ENCODE measurements around the gene TMC3.

TMC3 gene

GRCh38 chr15:81322676-81323253 lies 51.2 kb downstream of the TMC3 start:
- DNase-seq (ENCODE audit: low read depth) = no peak

GRCh38 chr15:81321667-81322066 lies 52.3 kb downstream of the TMC3 start:
- no peak for DNase-seq (ENCODE audit: low read depth)

GRCh38 chr15:81317642-81318017 lies 56.4 kb downstream of the TMC3 start:
- no peak for DNase-seq (ENCODE audit: low read depth)

GRCh38 chr15:81316267-81316666 lies 57.7 kb downstream of the TMC3 start:
- DNase-seq (ENCODE audit: low read depth) = no peak

- DNase-seq (ENCODE audit: low read depth) = no peak
These were observed 58.4 kb downstream of the TMC3 start for GRCh38 chr15:81315452-81316175.

GRCh38 chr15:81314378-81314777 lies 59.6 kb downstream of the TMC3 start:
- DNase-seq (ENCODE audit: low read depth) = no peak

GRCh38 chr15:81313686-81314085 lies 60.3 kb downstream of the TMC3 start:
- no peak for DNase-seq (ENCODE audit: low read depth)

GRCh38 chr15:81312790-81313543 lies 61.0 kb downstream of the TMC3 start:
- peak; percentile 95 for DNase-seq (ENCODE audit: low read depth)

- DNase-seq (ENCODE audit: low read depth) = no peak
These were observed 62.1 kb downstream of the TMC3 start for GRCh38 chr15:81311752-81312464.

GRCh38 chr15:81310480-81310879 lies 63.5 kb downstream of the TMC3 start:
- no peak for DNase-seq (ENCODE audit: low read depth)

- DNase-seq (ENCODE audit: low read depth) = no peak
These were observed 64.2 kb downstream of the TMC3 start for GRCh38 chr15:81309647-81310450.

GRCh38 chr15:81308260-81308659 lies 65.8 kb downstream of the TMC3 start:
- DNase-seq (ENCODE audit: low read depth) = no peak

- DNase-seq (ENCODE audit: low read depth) = no peak
These were observed 69.8 kb downstream of the TMC3 start for GRCh38 chr15:81304226-81304625.

GRCh38 chr15:81303244-81304225 lies 70.5 kb downstream of the TMC3 start:
- no peak for DNase-seq (ENCODE audit: low read depth)

GRCh38 chr15:81302701-81303109 lies 71.3 kb downstream of the TMC3 start:
- DNase-seq (ENCODE audit: low read depth) = no peak

- no peak for DNase-seq (ENCODE audit: low read depth)
These were observed 72.1 kb downstream of the TMC3 start for GRCh38 chr15:81301815-81302399.

- DNase-seq (ENCODE audit: low read depth) = no peak
These were observed 72.6 kb downstream of the TMC3 start for GRCh38 chr15:81301385-81301784.

- DNase-seq (ENCODE audit: low read depth) = no peak
These were observed 74.3 kb downstream of the TMC3 start for GRCh38 chr15:81299630-81300273.

GRCh38 chr15:81299156-81299555 lies 74.9 kb downstream of the TMC3 start:
- no peak for DNase-seq (ENCODE audit: low read depth)

- no peak for DNase-seq (ENCODE audit: low read depth)
These were observed 75.4 kb downstream of the TMC3 start for GRCh38 chr15:81298611-81299010.

Measured in non-pigmented ciliary epithelial cell (primary cell).